HG03280 (cell line): Measurements from ENCODE around the gene LEMD2.
"Not testable (repeated sequence)": the region's sequence is repeated elsewhere in the genome, so short reads cannot be mapped to it uniquely, and the experiment has no call there.

ENCODE experiments used
- ATAC-seq: cut with Tn5 transposase; IDR thresholded peaks from one replicate; pipeline ENCODE4 v1.9.1; 2021; ENCODE audit warnings: mild to moderate bottlenecking, moderate library complexity; ENCODE audit not compliant: unreplicated experiment

LEMD2 gene

GRCh38 chr6:33788694-33789549 lies at the start of gene LEMD2:
TSS of gene LEMD2 (minus strand) at chr6:33789130. CDS start at chr6:33789116, 14 bp downstream.
- peak; percentile 82 for ATAC-seq

DNA sequence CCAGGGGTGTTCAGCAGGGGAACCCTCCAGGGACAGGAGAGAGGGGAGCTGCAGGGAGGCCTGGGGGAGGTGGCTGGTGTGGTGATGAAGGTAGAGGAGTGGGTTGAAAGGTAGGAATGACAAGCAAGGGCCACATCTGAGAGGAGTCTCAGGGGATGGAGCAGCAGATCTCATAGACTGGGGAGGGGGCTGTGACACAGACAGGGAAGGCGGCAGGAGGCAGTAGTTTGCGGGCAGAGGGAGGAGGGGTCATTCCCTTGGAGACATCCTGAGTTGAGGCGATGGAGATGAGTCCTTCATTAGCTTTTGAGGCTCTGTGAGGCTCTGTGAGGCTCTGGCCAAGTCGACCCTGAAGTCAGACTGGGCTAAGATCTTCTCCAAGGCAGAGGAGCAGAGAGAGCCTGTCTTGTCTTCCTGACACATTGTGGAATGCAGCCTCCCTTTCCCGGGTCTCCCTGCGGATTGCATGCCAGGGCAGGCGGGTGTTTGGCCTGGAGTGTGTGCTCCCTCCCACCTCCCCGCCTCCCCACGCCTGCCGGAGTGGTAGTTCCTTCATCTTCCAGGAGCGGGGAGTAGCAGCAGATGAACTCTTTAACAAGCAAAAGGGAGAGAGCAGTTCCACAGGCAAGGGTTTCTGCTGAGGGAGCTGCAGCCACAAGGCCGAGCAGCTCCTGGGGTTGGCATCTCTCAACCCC lies 49.2 kb upstream of the LEMD2 start:
- no peak for ATAC-seq

DNA sequence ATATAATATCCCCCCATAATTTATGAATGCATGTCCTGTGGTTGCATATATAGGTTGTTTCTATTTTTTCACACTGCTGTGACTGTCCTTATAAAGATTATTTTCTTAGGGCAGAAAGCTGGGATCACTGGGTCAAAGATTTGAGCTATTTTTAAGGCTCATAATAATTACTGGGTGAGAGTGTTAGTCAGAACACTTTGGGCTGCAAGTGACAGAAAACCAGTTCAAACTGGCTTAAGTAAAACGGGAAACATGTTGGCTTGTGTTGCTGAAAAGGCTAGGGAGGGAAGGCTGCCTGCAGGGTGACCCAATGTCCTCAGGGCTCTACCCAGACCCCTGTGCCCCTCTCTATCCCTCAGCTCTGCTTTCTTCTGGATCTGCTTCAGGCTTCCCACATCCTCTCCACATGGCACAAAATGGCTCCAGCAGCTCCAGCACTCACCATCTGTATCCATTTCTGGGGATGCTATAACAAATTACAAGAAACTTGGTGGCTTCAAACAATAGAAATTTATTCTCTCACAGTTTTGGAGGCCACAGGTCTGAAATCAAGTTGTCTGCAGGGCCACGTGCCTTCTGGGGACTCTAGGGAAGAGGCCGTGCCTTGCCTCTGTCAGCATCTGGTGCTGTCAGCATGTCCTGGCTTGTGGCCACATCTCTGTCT lies 48.0 kb upstream of the LEMD2 start:
- no peak for ATAC-seq

- no peak for ATAC-seq
Measured at GRCh38 chr6:33834401-33835392, 45.8 kb upstream of the LEMD2 start.

GRCh38 chr6:33833599-33833998 lies 44.7 kb upstream of the LEMD2 start:
- ATAC-seq, result no peak

GRCh38 chr6:33832831-33833230 lies 43.9 kb upstream of the LEMD2 start:
- not testable (repeated sequence) for ATAC-seq

GRCh38 chr6:33831725-33832124 lies 42.8 kb upstream of the LEMD2 start:
- ATAC-seq, result not testable (repeated sequence)

- no peak for ATAC-seq
Measured at GRCh38 chr6:33830635-33831240, 41.8 kb upstream of the LEMD2 start.

DNA sequence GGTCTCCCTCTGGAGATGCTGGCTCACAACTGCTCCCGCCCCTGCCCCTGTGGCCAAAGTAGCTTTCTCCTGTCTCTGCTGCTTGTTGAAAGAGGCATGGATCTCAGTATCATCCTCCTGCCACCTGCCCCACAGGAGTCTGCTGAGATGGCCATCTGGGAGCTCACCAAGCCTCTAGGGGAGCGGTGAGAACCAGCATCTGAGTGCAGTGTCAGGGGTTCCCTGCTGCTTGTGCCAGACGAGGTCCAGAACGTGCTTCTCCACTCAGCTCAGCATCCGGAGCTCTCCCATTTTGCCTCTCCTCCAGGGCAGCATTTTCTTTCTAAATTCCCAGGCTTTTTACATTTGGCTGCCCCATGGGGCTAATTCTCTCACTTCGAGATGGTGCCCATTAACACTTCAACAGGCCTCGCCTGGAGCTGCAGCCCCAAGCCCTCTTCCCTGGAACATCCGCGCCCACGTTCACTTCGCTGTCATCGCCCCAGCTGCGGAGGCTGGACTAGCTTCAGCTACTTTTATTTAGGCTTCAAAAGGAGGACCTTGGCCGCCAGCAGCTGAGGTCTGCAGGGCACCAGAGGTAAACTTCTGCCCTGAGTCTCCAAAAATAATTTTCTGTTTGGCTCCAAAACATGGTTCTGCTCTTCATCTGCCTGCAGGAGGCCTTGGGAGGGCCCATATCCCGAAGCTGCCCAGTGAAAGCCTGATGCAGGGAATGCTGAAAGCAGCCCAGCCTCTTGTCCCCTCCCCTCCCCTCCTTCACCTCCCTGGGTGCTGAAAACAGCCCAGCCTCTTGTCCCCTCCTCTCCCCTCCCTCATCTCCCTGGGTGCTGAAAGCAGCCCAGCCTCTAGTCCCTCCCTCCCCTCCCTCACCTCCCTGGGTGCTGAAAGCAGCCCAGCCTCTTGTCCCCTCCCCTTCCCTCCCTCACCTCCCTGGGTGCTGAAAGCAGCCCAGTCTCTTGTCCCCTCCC lies 40.1 kb upstream of the LEMD2 start:
- ATAC-seq, result no peak

GRCh38 chr6:33828452-33828763 lies 39.5 kb upstream of the LEMD2 start:
- no peak for ATAC-seq

DNA sequence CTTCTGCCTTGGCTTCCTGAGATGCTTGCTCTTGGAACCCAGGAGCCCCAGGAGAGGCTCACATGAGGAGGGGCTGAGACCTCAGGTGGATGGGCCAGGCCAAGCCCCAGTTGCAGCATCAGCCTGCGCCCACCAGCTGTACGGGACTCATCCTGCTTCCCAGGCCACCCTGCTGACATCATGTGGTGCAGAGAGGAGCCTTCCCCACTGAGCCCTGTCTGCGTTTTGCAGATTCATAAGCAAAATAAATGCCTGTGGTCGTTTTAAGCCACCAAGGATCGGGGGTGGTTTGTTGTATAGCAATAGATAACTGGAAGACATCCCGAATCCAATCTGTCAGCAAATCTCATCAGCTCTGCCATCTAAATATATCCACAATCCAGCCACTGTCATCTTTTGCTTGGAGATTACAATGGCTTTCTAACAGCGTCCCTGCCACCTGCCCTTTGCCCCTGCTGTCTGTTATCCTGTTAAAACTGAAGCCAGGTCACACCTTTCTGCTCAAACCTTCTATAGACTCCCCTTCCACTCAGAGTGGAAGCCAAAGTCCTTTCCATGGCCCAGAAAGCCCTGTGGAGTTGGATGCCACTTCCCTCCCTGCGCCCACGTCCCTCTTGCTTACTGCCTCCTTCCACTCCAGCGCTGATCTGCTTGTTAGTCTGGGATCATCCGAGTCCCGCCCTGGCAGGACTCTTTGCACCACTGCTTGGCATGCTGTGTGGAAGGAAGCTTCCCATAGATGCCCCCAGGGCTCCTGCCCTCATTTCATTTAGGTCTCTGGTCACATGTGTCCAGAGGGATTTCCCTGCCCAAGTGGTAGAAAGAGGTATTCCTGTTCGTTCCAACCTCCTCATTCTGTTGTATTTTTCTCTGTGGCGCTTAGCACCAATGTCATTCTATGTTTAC lies 38.9 kb upstream of the LEMD2 start:
- ATAC-seq, result no peak

GRCh38 chr6:33826537-33826936 lies 37.6 kb upstream of the LEMD2 start:
- ATAC-seq, result no peak

GRCh38 chr6:33824461-33825154 lies 35.7 kb upstream of the LEMD2 start:
- no peak for ATAC-seq

GRCh38 chr6:33823806-33824205 lies 34.9 kb upstream of the LEMD2 start:
- no peak for ATAC-seq

GRCh38 chr6:33822575-33823395 lies 33.9 kb upstream of the LEMD2 start:
- ATAC-seq, result no peak

- no peak for ATAC-seq
Measured at GRCh38 chr6:33820784-33821520, 32.0 kb upstream of the LEMD2 start.
